ENCODE results near the gene GFPT2. TPM values are rescaled to one million over a fixed set of nuclear protein-coding genes. Genes with fewer than 3 reads are reported as not detected.
A peak's percentile ranks its signal among the peaks of the same experiment; 100 is the strongest.

The GFPT2 gene
- total and polyA plus RNA-seq, 12 donors, result 1.9 to 20.1 (median 9.3) TPM

- Histone ChIP-seq H3K4me1 (replicated peaks in 1 of 2) (peaks cover 20 to 28% of the 10 kb centered on the region in 2 donors), H3K27ac (peak within 1 kb of the TSS; percentile 75 to 91 (median 89)), H3K36me3 (replicated peaks in 1 of 2) (no peaks in the 10 kb centered on the region), H3K4me3 (peak within 1 kb of the TSS in 3 of 4 donors; percentile 65 to 93 (median 91)), H3K9me3 (replicated peaks in 1 of 3) (no peaks in the 10 kb centered on the region), H3K27me3 (no peaks in the 10 kb centered on the region)
- peak; percentile 75 to 89 (median 84) for DNase-seq
- WGBS, 4 donors, result 0 to 4% (median 2%) methylated on average over 6 to 120 of the region's 122 CpGs
- TF ChIP-seq, protein P1, sequence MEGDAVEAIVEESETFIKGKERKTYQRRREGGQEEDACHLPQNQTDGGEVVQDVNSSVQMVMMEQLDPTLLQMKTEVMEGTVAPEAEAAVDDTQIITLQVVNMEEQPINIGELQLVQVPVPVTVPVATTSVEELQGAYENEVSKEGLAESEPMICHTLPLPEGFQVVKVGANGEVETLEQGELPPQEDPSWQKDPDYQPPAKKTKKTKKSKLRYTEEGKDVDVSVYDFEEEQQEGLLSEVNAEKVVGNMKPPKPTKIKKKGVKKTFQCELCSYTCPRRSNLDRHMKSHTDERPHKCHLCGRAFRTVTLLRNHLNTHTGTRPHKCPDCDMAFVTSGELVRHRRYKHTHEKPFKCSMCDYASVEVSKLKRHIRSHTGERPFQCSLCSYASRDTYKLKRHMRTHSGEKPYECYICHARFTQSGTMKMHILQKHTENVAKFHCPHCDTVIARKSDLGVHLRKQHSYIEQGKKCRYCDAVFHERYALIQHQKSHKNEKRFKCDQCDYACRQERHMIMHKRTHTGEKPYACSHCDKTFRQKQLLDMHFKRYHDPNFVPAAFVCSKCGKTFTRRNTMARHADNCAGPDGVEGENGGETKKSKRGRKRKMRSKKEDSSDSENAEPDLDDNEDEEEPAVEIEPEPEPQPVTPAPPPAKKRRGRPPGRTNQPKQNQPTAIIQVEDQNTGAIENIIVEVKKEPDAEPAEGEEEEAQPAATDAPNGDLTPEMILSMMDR (IDR thresholded peaks at IDR 0.05), result no peak
- peak; percentile 28 to 53 for TF ChIP-seq POLR2A (IDR thresholded peaks at IDR 0.05)
- intact Hi-C loops (cut with DNase I), result loop anchor here (2.0 to 10.0 kb wide), 3 partner anchors 173 to 313 kb away; no protein-coding TSS in a partner anchor
Measured at GRCh38 chr5:180291943-180292831, 60.9 kb downstream of the GFPT2 start, which contains the start of gene MAPK9. TSS of gene MAPK9 (minus strand) at chr5:180292083. CDS start at chr5:180280561, 11,522 bp downstream.

- peak in 2 of 7 donors; percentile 34 to 35 for DNase-seq
- H3K36me3 ChIP-seq (replicated peaks in 1 of 2), result no peaks in the 10 kb centered on the region
- no peaks in the 10 kb centered on the region for H3K27me3 ChIP-seq
- peak overlapping the region in 2 of 4 donors; percentile 62 to 93 for H3K4me3 ChIP-seq
- peak overlapping the region in 1 of 5 donors; percentile 89 for H3K27ac ChIP-seq
- intact Hi-C loops (cut with DNase I), result loop anchor here (10.0 kb wide), 2 partner anchors 173 to 313 kb away; no protein-coding TSS in a partner anchor
- WGBS, 4 donors, result 0 to 2% (median 1%) methylated on average over 3 to 65 of the region's 68 CpGs
- no peaks in the 10 kb centered on the region for H3K9me3 ChIP-seq (replicated peaks in 1 of 3)
- H3K4me1 ChIP-seq (replicated peaks in 1 of 2), result peaks cover 20 to 28% of the 10 kb centered on the region in 2 donors
- TF ChIP-seq POLR2A (IDR thresholded peaks at IDR 0.05), result no peak
- TF ChIP-seq, protein P1 (IDR thresholded peaks at IDR 0.05), result no peak
Measured at GRCh38 chr5:180291234-180291940, 61.7 kb downstream of the GFPT2 start.

DNA sequence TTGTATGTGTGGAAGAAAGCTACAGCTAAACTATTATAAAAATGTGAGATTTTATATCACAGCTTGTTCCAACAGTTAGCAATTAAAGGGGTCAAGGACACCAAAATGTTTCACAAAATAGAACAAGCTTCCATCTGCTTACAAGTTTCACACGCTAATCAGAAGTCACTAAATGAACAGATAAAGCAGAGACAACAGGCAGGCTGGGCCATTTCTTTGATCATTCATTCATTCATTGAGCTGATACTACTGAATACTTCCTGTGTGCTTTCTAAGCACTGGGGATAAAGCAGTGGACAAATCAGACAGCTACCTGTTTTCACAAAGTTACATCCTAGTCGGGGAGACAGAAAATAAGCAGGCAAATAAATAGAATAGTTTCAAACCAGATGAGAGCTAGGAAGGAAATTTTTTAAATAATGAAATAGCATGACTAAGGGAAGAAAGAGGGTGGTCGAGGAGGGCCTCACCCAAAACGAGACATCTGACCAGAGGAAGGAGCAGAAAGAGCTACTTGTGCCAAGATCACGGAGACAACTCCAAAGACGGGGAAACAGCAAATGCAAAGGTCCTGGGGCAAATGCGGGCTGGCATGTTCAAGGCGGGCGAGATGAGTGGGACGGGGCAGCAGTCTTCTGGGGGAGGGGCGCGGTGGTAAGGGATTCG is 62.4 kb downstream of the GFPT2 start:
- Histone ChIP-seq H3K36me3 (replicated peaks in 1 of 2) (no peaks in the 10 kb centered on the region), H3K4me1 (replicated peaks in 1 of 2) (peaks cover 20 to 28% of the 10 kb centered on the region in 2 donors), H3K9me3 (replicated peaks in 1 of 3) (no peaks in the 10 kb centered on the region), H3K4me3 (peak overlapping the region in 2 of 4 donors; percentile 62 to 93), H3K27me3 (no peaks in the 10 kb centered on the region), H3K27ac (peak overlapping the region in 2 of 5 donors; percentile 23 to 89)
- TF ChIP-seq, protein P1 (IDR thresholded peaks at IDR 0.05), result no peak
- no peak for TF ChIP-seq POLR2A (IDR thresholded peaks at IDR 0.05)
- 12 to 15% (median 13%) methylated on average over 13 of the region's 13 CpGs for WGBS, 4 donors
- intact Hi-C loops (cut with DNase I), result loop anchor here (10.0 kb wide), 2 partner anchors 174 to 314 kb away; no protein-coding TSS in a partner anchor
- DNase-seq, result peak in 1 of 7 donors; percentile 25
